Ureter (tissue), 1 donor: ENCODE measurements around the gene KRTAP21-1. TPM values are rescaled to one million over a fixed set of nuclear protein-coding genes. Genes with fewer than 3 reads are reported as not detected.
"Not testable (repeated sequence)": the region's sequence is repeated elsewhere in the genome, so short reads cannot be mapped to it uniquely, and the experiment has no call there.

Experiments used
- DNase-seq: peaks from one replicate; pipeline ENCODE4 v3.0.0-alpha.2; 2020; ENCODE audit warnings: low spot score
- total RNA-seq: library from RNA; stranded (reverse); gene quantifications from one replicate; pipeline ENCODE4 v1.2.4, GENCODE V29; 2023
- donor health status: DM: yes; HTN: yes; CAD: no.

The KRTAP21-1 gene
- total RNA-seq = not detected

DNA sequence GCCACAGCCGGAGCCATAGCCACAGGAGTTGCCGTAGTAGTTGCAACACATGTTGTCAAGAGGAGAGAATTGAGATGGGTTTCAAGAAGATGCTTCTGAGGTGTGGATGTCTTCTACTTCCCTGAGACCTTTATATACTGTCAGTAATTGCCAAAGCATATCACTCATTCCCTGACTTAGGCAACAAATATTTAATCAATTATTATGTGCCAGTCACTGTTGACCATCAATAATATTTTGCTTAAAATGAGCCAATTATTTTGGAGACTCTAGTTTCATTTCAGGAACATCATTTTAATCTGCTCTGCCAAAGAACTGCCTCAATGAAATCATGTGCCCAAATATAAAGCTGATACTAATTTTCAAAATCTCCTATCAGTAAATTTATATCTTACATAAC, at the start of gene KRTAP21-1:
Gene KRTAP21-1, minus strand, starts transcription at position 101 of the 400 bp plus-strand sequence. Its CDS starts 50 bp downstream, at position 51.
- DNase-seq = not testable (repeated sequence)

GRCh38 chr21:30800605-30801004, 45.4 kb upstream of the KRTAP21-1 start:
- no peak for DNase-seq

DNA sequence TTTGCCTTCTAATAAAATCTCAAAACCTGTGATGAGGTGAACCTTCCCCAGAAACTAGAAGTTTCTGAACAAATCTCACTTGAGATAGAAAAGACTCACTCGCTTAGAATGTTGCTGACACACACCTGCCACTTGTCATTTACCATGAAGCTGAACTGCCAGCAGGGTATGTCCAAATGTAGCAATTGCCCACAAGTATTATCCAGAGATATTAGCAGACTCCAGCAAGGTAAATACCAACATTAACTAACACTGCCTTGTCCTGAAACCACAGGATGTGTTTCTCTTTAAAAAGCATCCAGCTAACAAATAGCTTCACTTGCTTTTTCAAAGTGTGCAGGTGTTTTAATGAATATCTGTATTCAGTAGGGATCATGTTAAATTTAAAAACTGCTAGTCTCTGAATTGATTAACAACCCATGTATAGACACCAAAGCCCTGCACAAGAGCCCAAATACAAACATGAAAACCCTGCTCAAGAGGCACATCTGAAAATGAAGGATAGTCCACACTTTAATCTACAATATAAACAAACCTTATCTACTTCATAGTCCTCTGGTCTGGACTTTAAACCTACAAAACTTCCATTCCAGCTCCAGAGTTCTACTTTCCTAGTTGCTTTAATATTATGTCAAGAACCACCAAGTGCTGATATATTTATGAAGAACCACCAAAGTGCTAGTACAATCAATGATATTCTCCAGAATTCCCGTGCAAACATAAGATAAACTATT, 38.5 kb upstream of the KRTAP21-1 start:
- DNase-seq = no peak

- no peak for DNase-seq
Measured at GRCh38 chr21:30779249-30779648, 24.0 kb upstream of the KRTAP21-1 start.

GRCh38 chr21:30769724-30770431, 14.7 kb upstream of the KRTAP21-1 start:
- no peak for DNase-seq

GRCh38 chr21:30760776-30761175, 5.5 kb upstream of the KRTAP21-1 start:
- no peak for DNase-seq

DNA sequence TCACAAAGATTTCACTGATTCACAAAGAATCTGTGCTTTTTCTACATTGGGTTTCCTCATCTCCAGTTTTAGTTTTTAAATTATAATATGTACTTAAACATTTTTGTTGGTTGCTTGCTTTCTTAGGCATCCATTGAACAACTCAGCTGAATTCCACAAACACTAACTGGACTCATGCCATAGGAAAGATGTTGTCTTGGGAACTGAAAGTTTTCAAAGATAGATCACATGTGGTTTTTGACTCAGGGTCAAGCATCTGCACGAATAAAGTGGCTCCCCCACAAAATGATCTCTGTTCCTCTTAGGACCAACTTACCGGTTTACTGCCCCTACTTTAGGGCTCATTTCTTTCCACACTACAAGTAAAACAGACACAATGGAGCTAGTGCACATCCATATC, 3.1 kb upstream of the KRTAP21-1 start:
- no peak for DNase-seq

GRCh38 chr21:30747159-30747558, 8.1 kb downstream of the KRTAP21-1 start, which contains the start of gene KRTAP21-2:
Gene KRTAP21-2, minus strand, starts transcription at chr21:30747259. Its CDS starts 57 bp downstream, at chr21:30747202.
- DNase-seq = no peak

DNA sequence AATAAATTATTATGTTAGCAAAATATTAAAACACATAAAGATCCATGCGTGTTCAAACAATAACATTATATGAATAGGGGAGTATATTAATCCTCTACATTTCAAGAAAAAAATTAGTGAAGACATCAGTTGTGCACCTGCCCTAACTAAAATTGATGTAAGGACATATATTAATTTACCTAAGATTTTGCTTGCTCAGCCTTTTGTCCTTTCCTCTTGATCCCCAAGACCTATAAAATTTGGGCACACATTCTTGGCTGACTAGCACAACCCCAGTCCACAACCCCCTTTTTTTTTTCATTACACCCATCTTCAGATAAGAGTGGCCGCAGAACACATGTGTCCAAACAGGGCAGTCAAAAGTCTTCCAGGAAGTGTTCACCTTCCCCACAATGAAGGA, 14.8 kb downstream of the KRTAP21-1 start:
- DNase-seq = no peak

- no peak for DNase-seq
Measured at GRCh38 chr21:30733026-30733425, 22.2 kb downstream of the KRTAP21-1 start.

GRCh38 chr21:30726726-30727125, 28.5 kb downstream of the KRTAP21-1 start:
- DNase-seq = no peak

GRCh38 chr21:30719401-30719800, 35.8 kb downstream of the KRTAP21-1 start:
- no peak for DNase-seq

GRCh38 chr21:30718239-30718909, 36.9 kb downstream of the KRTAP21-1 start, which contains the start of gene KRTAP21-3:
Gene KRTAP21-3, minus strand, starts transcription at chr21:30718777. Its CDS starts 18 bp downstream, at chr21:30718759.
- no peak for DNase-seq

DNA sequence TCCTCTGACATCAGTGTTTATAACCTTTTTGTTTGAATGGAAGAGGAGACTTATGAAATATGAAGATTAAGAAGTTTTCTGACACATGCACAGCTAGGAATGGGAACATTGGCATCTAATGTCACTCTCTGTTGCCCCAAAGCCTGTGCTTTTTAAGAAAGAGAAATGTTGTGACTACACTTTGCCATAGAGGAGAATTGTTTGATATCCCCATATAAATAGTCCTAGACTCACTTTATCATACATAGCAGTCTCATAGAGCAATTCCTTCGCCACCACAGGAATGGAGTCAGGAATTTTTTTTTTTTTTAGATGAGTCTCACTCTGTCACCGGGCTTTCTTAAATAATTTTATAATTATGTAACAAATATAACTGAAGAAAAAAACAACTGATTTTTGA, 38.1 kb downstream of the KRTAP21-1 start:
- DNase-seq = no peak

GRCh38 chr21:30714946-30715345, 40.3 kb downstream of the KRTAP21-1 start:
- DNase-seq = no peak

- DNase-seq = no peak
Measured at GRCh38 chr21:30714456-30714855, 40.8 kb downstream of the KRTAP21-1 start.

DNA sequence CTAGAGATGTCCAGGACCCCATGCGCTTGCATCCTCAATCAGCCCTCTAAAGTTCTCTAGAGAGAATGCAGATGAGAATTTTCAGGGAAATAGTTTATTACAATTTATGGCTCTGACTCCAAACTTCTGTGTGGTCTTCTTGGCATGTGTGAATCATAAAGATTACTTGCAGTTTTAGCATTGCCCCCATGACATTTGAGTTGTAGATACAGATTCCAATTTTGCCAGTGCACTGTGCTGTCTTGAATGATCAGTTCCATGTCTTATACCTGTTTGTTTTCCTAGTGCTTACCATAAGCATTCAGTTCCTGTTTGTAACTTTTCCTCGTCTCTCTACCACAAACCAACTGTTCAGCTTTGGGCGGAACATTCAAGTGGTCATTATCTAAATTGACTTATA, 41.5 kb downstream of the KRTAP21-1 start:
- DNase-seq = no peak

GRCh38 chr21:30710499-30710898, 44.7 kb downstream of the KRTAP21-1 start:
- DNase-seq = no peak

DNA sequence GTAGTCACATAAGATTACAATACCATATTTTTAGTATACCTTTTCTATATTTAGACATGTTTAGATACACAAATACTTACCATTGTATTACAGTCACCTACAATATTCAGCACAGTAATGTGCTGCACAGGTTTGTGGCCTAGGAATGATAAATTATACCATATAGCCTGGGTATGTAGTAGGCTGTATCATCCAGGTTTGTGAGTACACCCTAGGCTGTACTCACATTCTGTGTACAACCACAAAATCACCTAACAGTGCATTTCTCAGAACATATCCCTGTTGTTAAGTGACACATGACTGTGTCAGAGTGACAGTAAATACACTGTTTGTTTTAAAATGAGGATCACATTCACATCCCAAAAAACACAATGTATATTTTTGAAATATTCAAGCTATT, 47.8 kb downstream of the KRTAP21-1 start:
- DNase-seq = no peak
